ENCODE results near the gene ZNF763.
A peak's percentile ranks its signal among the peaks of the same experiment; 100 is the strongest.
"Not testable (repeated sequence)": the region's sequence is repeated elsewhere in the genome, so short reads cannot be mapped to it uniquely, and the experiment has no call there.

Gene ZNF763

DNA sequence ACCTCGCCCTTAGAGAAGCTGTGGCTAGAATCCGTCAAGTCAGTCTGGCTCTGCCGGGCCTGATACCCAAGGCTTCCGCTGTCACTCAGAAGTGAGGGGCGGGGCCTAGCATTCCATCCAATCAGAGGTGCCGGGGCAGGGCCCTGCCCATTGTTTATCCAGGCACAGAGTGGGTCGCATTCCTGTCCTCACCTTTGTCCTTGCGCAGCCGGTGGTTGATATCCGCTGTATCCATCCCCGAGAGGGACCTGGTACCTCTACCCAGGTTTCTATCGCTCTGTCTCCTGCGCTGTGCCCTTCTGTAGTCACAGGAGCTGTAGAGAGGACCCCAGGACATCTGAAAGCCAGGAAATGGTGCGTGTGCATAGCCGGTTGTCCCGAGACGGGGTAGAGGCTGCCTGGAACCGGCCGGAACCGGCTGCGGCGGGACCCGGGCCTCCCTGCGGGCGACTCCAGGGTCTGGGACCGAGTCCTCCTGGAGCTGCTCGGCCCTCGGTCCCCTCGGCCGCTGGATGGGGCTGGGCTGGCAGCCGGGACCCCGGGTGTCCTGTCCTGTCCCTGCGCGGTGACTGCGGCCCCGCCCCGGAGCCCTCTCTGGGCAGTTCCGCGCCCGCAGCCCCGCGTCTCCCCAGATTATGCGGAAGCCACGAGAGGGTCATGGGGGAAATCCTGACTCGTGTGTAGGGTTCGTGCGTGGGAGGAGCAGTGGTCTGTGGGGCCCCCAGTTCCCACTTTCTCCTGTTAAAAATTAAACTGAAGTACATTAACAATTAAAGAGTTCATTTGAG is at the start of gene ZNF763:
Gene ZNF763, plus strand, starts transcription at position 183 of the 788 bp plus-strand sequence. Its CDS starts 169 bp downstream, at position 352.
- DNase-seq (ENCODE audit: low spot score): peak; percentile 90

- DNase-seq (ENCODE audit: low spot score): no peak
These were observed 42.9 kb upstream of the ZNF763 start for GRCh38 chr19:11921852-11922495.

- DNase-seq (ENCODE audit: low spot score): peak; percentile 93
These were observed 39.8 kb upstream of the ZNF763 start, which contains the start of gene ZNF700 for GRCh38 chr19:11924886-11925650. Gene ZNF700, plus strand, starts transcription at chr19:11925107. Its CDS starts 104 bp downstream, at chr19:11925211.

DNA sequence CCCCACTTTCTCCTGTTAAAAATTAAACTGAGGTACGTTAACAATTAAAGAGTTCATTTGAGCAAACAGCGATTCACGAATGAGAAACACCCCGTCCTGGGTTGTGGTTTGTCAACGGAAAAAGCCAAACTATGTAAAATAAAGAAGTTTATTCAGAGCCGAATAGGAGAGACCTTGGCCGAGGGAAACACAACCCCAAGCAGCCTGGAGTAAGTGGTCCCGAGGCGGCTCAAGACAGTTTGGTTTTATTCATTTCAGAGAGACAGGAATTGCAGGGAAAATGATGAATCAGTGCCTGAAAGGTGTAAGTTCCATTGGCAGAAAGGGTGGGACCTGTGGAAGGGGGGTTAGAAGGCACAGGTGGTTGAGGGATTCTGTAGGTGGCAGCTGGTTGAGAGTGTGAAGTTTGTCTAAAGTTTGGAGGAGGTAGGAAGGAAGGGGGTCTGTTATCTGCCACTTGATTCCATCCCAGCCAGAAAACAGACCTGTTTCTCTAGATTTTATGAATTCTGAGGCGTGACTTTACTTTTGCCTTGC is 39.1 kb upstream of the ZNF763 start:
- peak; percentile 2 for DNase-seq (ENCODE audit: low spot score)

- no peak for DNase-seq (ENCODE audit: low spot score)
These were observed 37.6 kb upstream of the ZNF763 start for GRCh38 chr19:11927227-11927626.

DNA sequence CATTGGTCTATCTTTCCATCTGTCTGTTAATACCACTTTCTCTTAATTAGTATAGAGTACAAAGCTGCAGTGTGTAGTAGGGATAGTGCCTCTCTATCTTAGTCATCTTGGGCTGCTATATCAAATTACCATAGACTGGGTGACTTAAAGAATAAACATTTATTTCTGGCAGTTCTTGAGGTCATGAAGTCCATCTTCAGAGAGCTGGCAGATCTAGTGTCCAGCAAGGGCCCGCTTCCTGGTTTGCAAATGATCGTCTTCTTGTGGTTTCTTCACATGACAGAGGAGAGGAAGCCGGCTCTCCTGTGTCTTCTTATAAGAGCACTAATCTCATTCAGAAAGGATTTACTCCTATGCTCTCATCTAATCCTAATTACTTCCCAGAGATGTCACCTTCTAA is 33.8 kb upstream of the ZNF763 start:
- no peak for DNase-seq (ENCODE audit: low spot score)

- no peak for DNase-seq (ENCODE audit: low spot score)
These were observed 33.3 kb upstream of the ZNF763 start for GRCh38 chr19:11931513-11931912.

- not testable (repeated sequence) for DNase-seq (ENCODE audit: low spot score)
These were observed 29.0 kb upstream of the ZNF763 start for GRCh38 chr19:11935829-11936228.

- DNase-seq (ENCODE audit: low spot score): not testable (repeated sequence)
These were observed 26.5 kb upstream of the ZNF763 start for GRCh38 chr19:11938383-11938782.

- DNase-seq (ENCODE audit: low spot score): not testable (repeated sequence)
These were observed 23.4 kb upstream of the ZNF763 start for GRCh38 chr19:11941361-11941887.

DNA sequence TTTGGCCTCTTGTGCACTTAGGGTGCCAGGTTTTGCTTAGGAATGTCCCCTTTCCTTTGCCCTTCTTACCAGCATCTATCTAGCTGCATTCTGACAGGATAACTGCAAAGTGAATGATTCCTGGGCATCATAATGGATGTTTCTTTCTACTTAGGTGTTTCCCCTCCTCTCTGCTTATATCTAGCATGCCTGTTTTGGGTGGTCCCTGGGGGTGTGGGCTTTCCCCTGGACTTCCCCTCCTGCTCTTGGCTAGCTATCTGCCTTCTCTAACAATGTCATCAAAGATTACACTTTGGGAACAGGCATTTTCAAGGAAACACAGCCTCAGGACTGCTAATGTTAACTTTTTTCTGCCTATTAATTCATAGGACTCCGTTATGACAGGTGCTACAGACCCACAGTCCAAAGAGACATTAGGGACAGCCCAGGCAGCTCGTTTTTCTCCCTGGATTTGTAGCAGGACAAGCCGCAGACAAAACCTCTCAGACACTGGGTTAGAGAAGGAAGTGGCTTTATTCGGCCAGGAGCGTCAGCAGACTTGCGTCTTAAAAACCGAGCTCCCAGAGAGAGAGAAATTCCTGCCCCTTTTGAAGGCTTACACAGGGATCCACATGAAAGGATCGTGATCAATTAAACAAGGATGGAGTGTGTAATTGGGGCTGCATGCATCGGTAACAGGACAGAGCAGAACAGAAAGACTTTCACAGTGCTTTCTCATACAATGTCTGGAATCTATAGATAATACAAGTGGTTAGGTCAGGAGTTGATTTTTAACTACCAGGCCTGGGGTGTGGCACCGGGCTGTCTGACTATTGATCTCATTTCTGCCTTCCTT is 22.6 kb upstream of the ZNF763 start:
- no peak for DNase-seq (ENCODE audit: low spot score)

- no peak for DNase-seq (ENCODE audit: low spot score)
These were observed 22.1 kb upstream of the ZNF763 start for GRCh38 chr19:11942843-11943108.

GRCh38 chr19:11944656-11945055 is 20.2 kb upstream of the ZNF763 start:
- DNase-seq (ENCODE audit: low spot score): no peak

- DNase-seq (ENCODE audit: low spot score): no peak
These were observed 16.2 kb upstream of the ZNF763 start for GRCh38 chr19:11948646-11949045.

DNA sequence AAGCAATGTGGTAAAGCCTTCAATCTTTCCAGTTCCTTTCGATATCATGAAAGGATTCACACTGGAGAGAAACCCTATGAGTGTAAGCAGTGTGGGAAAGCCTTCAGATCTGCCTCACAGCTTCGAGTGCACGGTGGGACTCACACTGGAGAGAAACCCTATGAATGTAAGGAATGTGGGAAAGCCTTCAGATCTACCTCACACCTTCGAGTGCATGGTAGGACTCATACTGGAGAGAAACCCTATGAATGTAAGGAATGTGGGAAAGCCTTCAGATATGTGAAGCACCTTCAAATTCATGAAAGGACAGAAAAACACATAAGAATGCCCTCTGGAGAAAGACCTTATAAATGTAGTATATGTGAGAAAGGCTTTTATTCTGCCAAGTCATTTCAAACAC is 15.6 kb upstream of the ZNF763 start:
- DNase-seq (ENCODE audit: low spot score): no peak

GRCh38 chr19:11949614-11950080 is 15.2 kb upstream of the ZNF763 start:
- DNase-seq (ENCODE audit: low spot score): not testable (repeated sequence)

DNA sequence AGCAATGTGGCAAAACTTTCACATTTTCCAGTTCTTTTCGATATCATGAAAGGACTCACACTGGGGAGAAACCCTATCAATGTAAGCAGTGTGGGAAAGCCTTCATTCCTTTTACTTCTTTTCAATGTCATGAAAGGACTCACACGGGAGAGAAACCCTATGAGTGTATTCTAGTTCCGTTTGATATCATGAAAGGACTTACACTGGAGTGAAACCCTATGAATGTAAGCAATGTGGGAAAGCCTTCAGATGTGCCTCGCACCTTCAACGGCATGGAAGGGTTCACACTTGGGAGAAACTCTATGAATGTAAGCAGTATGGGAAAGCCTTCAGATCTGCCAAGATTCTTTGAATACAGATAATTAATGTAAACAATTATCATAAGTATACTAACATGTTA is 14.5 kb upstream of the ZNF763 start:
- DNase-seq (ENCODE audit: low spot score): no peak

- DNase-seq (ENCODE audit: low spot score): peak; percentile 80
These were observed 1.1 kb upstream of the ZNF763 start for GRCh38 chr19:11963566-11964355.

GRCh38 chr19:11964496-11964857 is 363 bp upstream of the ZNF763 start:
- no peak for DNase-seq (ENCODE audit: low spot score)

DNA sequence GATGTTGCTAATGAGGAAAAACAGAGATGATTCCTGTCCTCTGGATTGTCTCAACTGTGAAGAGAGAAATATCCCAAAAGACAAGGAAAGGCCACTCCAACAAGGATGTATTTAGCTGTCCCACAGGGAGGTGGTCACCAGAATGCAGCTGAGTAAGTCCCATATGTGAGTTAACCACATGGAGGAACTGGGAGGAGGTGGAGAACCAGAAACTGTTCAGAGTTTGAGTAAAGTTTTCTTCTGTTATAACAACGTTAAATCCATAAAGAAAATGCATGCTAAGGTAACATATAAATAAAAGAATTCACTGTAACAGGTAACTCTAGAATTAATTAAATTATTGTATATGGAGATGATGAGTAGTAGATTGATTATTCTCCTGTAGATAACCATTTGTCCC is 5.3 kb downstream of the ZNF763 start:
- no peak for DNase-seq (ENCODE audit: low spot score)

DNA sequence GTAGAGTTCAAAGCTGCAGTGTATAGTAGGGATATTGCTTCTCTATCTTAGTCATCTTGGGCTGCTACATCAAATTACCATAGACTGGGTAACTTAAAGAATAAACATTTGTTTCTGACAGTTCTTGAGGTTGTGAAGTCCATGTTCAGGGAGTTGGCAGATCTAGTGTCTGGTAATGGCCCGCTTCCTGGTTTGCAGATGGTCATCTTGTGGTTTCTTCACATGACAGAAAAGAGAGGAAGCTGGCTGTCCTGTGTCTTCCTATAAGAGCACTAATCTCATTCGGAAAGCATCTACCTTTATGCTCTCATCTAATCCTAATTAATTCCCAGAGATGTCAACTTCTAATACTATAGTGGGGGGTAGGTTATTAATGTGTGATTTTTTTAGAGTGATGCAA is 6.2 kb downstream of the ZNF763 start:
- no peak for DNase-seq (ENCODE audit: low spot score)
